ENCODE data around the gene WIZ. TPM values are rescaled to one million over a fixed set of nuclear protein-coding genes. Genes with fewer than 3 reads are reported as not detected.

WIZ gene
- total RNA-seq, 1 donor from 2014 or later, result 106 TPM

DNA sequence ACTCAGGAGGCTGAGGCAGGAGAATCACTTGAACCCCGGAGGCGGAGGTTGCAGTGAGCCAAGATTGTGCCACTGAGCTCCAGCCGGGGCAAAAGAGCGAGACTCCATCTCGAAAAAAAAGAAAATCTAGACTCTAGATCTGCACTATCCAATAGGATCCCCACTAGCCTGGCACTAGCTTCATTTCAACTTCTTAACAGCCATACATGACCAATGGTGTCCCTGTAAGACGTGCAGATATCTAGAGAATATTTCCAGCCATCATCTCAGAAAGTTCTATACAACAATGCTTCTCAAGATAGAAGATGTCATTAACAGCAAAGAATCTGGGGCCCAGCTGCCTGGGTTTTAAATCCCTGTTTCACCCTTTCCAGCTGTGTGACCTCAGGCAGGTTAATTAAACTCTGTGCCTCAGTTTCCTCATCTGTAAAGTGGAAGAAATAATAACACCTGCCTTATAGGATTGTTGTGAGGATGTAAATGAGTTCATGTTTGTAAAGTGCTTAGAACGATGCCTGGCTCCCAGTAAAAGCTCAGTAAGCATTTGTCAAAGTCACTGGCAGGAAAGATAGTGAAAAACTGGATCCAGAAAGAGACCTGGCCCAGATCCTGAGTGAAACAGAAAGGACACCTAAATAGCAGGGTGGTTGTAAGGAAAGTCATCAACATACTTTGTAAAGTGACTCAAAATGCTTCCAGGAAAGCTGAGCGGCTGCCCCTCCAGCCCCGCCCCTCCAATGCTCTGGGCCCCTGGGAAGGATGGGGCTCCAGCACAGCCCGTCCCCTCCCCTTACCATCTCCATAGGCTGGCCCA is 13.5 kb downstream of the WIZ start:
- peaks cover 14% of the 10 kb centered on the region for H3K9me3 Mint-ChIP-seq (ENCODE audit: unreplicated experiment)
- DNase-seq, result no peak
- peaks cover 16% of the 10 kb centered on the region for H3K27me3 Mint-ChIP-seq (ENCODE audit: unreplicated experiment)
- TF ChIP-seq, protein P1, sequence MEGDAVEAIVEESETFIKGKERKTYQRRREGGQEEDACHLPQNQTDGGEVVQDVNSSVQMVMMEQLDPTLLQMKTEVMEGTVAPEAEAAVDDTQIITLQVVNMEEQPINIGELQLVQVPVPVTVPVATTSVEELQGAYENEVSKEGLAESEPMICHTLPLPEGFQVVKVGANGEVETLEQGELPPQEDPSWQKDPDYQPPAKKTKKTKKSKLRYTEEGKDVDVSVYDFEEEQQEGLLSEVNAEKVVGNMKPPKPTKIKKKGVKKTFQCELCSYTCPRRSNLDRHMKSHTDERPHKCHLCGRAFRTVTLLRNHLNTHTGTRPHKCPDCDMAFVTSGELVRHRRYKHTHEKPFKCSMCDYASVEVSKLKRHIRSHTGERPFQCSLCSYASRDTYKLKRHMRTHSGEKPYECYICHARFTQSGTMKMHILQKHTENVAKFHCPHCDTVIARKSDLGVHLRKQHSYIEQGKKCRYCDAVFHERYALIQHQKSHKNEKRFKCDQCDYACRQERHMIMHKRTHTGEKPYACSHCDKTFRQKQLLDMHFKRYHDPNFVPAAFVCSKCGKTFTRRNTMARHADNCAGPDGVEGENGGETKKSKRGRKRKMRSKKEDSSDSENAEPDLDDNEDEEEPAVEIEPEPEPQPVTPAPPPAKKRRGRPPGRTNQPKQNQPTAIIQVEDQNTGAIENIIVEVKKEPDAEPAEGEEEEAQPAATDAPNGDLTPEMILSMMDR (IDR thresholded peaks at IDR 0.05; ENCODE audit: partially characterized antibody, unreplicated experiment), result no peak
- H3K4me3 Mint-ChIP-seq (ENCODE audit: unreplicated experiment), result no peak overlapping the region
- H3K36me3 Mint-ChIP-seq (ENCODE audit: unreplicated experiment), result no peaks in the 10 kb centered on the region
- no peak overlapping the region for H3K27ac Mint-ChIP-seq (ENCODE audit: unreplicated experiment)
- H3K4me1 Mint-ChIP-seq (ENCODE audit: low read depth, unreplicated experiment), result peaks cover 2% of the 10 kb centered on the region

DNA sequence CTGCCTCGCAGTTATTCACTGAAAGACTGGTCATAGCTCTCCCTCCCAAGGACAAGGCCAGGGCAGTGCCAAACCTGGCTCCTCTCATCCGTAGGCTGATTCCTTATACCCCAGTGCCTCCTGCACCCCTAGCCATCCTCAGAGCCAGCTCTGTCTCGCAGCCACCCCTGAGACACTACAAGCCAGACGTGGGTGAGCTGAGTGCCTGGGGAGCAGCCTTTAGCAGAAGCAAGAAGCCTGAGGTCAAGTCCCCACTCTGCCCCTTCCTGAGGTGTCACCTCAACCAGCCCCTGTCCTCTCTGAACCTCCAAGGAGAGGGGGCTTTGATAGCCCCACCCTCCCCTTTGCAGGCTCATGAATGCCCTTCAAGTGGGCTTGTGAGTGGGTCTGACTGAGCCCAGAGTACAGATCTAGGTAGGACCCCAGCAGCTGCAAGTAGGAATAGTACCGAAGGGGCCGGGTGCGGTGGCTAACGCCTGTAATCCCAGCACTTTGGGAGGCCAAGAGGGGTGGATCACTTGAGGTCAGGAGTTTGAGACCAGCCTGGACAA is 16.2 kb downstream of the WIZ start:
- H3K9me3 Mint-ChIP-seq (ENCODE audit: unreplicated experiment), result peaks cover 15% of the 10 kb centered on the region
- no peaks in the 10 kb centered on the region for H3K36me3 Mint-ChIP-seq (ENCODE audit: unreplicated experiment)
- H3K27me3 Mint-ChIP-seq (ENCODE audit: unreplicated experiment), result peaks cover 18% of the 10 kb centered on the region
- H3K4me1 Mint-ChIP-seq (ENCODE audit: low read depth, unreplicated experiment), result peaks cover 6% of the 10 kb centered on the region
- peak overlapping the region; percentile 99 for H3K27ac Mint-ChIP-seq (ENCODE audit: unreplicated experiment)
- peak overlapping the region; percentile 95 for H3K4me3 Mint-ChIP-seq (ENCODE audit: unreplicated experiment)
- no peak for DNase-seq
- TF ChIP-seq, protein P1 (IDR thresholded peaks at IDR 0.05; ENCODE audit: partially characterized antibody, unreplicated experiment), result no peak

DNA sequence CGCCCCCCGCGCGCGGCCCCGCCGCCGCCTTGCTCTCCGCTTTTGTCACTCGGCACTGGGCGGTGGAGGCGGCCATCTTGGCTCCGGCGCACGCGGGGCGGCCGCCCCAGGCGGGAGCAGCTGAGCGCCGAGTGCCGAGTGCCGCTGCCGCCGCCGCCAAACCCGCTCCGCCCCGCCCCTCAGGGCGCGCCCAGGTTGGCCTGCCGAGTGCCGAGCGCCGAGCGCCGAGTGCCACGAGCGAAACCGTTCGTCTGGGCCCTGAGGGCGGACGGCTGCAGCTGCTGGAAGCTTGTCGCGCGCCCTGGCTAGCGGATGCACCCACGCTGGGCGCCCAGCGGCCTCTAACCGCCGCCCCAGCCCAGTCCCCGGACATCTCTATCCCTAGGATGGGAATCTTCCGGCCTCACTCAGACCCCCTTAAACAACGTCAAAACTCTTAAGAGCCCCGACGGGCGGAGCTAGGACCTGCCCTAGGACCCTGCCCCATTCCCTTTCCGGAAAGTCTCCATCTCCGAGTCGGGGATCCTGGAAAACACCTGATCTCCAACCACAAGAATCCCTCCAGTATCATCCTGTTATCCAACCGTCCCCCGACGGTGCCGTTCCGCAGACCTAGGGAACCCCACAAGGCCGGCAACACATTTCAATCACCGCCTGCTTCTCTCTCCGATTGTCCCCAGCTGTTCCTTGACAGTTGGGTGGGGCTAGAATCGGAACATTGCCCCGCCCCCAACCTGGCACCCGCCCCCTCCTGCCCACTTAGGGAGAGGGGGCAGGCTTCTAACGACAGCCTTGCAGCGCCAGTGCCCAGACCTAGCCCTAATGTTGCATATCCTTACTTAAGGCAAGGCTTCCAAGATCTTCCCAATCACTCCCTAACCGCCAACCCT is 16.9 kb downstream of the WIZ start:
- Mint-ChIP-seq H3K36me3 (ENCODE audit: unreplicated experiment) (no peaks in the 10 kb centered on the region), H3K4me3 (ENCODE audit: unreplicated experiment) (peak overlapping the region; percentile 95), H3K27ac (ENCODE audit: unreplicated experiment) (peak overlapping the region; percentile 99), H3K27me3 (ENCODE audit: unreplicated experiment) (peaks cover 18% of the 10 kb centered on the region), H3K9me3 (ENCODE audit: unreplicated experiment) (peaks cover 15% of the 10 kb centered on the region), H3K4me1 (ENCODE audit: low read depth, unreplicated experiment) (peaks cover 6% of the 10 kb centered on the region)
- DNase-seq, result peak; percentile 98
- TF ChIP-seq, protein P1 (IDR thresholded peaks at IDR 0.05; ENCODE audit: partially characterized antibody, unreplicated experiment), result no peak

DNA sequence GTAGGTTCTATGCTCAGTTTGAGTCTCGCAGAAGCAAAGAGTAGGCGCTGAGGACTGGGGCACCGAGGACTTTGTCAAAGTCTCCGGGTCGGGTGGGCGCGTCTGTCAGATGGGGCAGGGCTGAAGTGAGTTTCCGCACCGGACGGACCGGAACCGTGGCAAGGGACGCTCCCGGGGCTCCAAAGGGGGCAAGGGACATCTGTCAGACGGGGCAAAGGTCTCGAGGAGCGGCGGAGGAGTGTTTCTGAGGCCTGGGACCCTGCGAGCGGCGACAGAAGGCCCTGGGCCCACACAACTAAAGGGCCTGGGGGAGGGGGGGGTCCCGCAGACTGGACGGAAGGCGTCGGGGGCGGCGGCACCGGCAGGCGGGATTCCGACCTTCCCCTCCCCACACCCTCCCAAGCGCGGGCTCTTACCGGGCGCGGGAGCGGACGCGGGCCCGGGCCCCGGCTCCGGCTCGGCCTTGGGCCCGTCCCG is 17.7 kb downstream of the WIZ start:
- H3K36me3 Mint-ChIP-seq (ENCODE audit: unreplicated experiment), result no peaks in the 10 kb centered on the region
- H3K27ac Mint-ChIP-seq (ENCODE audit: unreplicated experiment), result peak overlapping the region; percentile 98
- TF ChIP-seq, protein P1 (IDR thresholded peaks at IDR 0.05; ENCODE audit: partially characterized antibody, unreplicated experiment), result no peak
- peaks cover 15% of the 10 kb centered on the region for H3K9me3 Mint-ChIP-seq (ENCODE audit: unreplicated experiment)
- peaks cover 6% of the 10 kb centered on the region for H3K4me1 Mint-ChIP-seq (ENCODE audit: low read depth, unreplicated experiment)
- peak overlapping the region; percentile 96 for H3K4me3 Mint-ChIP-seq (ENCODE audit: unreplicated experiment)
- H3K27me3 Mint-ChIP-seq (ENCODE audit: unreplicated experiment), result peaks cover 18% of the 10 kb centered on the region
- no peak for DNase-seq

All from glutamatergic neuron (in vitro differentiated cells).